ENCODE results near the gene CTPS2.

DNA sequence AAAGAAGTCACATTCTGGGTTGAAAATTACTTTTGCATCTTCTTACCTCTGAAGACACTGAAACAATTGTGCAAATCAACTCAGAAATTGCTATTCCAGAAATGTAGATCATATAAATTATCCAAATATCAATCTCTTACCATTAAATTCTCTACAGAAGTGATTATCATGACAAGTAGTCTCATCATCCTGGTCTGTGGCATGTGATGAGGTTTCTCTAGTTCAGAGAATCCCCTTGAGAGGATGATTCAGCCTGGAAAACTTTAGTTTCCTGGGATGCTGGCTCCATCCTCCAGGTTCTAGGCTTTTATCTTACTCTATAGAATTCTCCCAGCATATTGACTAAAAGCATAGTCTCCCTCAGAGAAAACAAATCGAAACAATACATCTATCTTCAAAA lies 138.7 kb downstream of the CTPS2 start:
- TF ChIP-seq FOXP2 (optimal IDR thresholded peaks at IDR 0.05; ENCODE audit: borderline replicate concordance, extremely low read depth, extremely low read length, insufficient read depth) = no peak
- TF ChIP-seq POLR2AphosphoS5 (IDR thresholded peaks at IDR 0.05; ENCODE audit: low read depth, low read length) = no peak
- TF ChIP-seq, protein P1, sequence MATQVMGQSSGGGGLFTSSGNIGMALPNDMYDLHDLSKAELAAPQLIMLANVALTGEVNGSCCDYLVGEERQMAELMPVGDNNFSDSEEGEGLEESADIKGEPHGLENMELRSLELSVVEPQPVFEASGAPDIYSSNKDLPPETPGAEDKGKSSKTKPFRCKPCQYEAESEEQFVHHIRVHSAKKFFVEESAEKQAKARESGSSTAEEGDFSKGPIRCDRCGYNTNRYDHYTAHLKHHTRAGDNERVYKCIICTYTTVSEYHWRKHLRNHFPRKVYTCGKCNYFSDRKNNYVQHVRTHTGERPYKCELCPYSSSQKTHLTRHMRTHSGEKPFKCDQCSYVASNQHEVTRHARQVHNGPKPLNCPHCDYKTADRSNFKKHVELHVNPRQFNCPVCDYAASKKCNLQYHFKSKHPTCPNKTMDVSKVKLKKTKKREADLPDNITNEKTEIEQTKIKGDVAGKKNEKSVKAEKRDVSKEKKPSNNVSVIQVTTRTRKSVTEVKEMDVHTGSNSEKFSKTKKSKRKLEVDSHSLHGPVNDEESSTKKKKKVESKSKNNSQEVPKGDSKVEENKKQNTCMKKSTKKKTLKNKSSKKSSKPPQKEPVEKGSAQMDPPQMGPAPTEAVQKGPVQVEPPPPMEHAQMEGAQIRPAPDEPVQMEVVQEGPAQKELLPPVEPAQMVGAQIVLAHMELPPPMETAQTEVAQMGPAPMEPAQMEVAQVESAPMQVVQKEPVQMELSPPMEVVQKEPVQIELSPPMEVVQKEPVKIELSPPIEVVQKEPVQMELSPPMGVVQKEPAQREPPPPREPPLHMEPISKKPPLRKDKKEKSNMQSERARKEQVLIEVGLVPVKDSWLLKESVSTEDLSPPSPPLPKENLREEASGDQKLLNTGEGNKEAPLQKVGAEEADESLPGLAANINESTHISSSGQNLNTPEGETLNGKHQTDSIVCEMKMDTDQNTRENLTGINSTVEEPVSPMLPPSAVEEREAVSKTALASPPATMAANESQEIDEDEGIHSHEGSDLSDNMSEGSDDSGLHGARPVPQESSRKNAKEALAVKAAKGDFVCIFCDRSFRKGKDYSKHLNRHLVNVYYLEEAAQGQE (IDR thresholded peaks at IDR 0.05; ENCODE audit: insufficient read depth in 1 of 2, low read depth in 2 of 2, low read length in 2 of 2) = no peak
- no peak for TF ChIP-seq TAF1 (IDR thresholded peaks at IDR 0.05; ENCODE audit: borderline replicate concordance, insufficient read depth, low read length)
- no peak for TF ChIP-seq SIN3A (IDR thresholded peaks at IDR 0.05; ENCODE audit: borderline replicate concordance, insufficient read depth, low read length)

Data from PFSK-1 (cell line).